Measurements from ENCODE around the gene ELAPOR1. TPM values are rescaled to one million over a fixed set of nuclear protein-coding genes. Genes with fewer than 3 reads are reported as not detected.

ELAPOR1 gene
- total RNA-seq, 2 experiments from 2014 or later, result not detected

- H3K4me2 ChIP-seq (ENCODE audit: low read length), result no peak overlapping the region
- H3K4me1 ChIP-seq (ENCODE audit: insufficient read depth, low read length, poor library complexity, severe bottlenecking), result no peaks in the 10 kb centered on the region
- no peaks in the 10 kb centered on the region for H3K9me3 ChIP-seq (ENCODE audit: low read length)
- BruUV-seq (replicated peaks), result no TSS peak
- H3K4me3 ChIP-seq (ENCODE audit: low read depth, low read length, poor library complexity, severe bottlenecking), result no peak overlapping the region
- H3K79me2 ChIP-seq (ENCODE audit: insufficient read depth, low read depth, low read length), result no peaks in the 10 kb centered on the region
- H2AFZ ChIP-seq (ENCODE audit: low read length), result no peak overlapping the region
- ChIA-PET POLR2A (interaction anchor here (1.3 kb wide), 2 partner anchors 12 to 24 kb away, joined by 3 to 4 read pairs; no protein-coding TSS in a partner anchor), CTCF (ENCODE audit: unreplicated experiment) (no interaction called here)
- no peak for DNase-seq (ENCODE audit: low spot score)
- H3K27ac ChIP-seq (ENCODE audit: low read depth, low read length, poor library complexity, severe bottlenecking), result no peak overlapping the region
- H3K36me3 ChIP-seq (ENCODE audit: insufficient read depth, low read length), result no peaks in the 10 kb centered on the region
- no peaks in the 10 kb centered on the region for H3K9me2 ChIP-seq (ENCODE audit: insufficient read depth, low read length)
- H4K20me1 ChIP-seq (ENCODE audit: insufficient read depth, low read length), result no peaks in the 10 kb centered on the region
- TF ChIP-seq EZH2phosphoT487 (IDR thresholded peaks at IDR 0.05; ENCODE audit: borderline replicate concordance, low read depth, low read length) (no peak), CTCF (conservative IDR thresholded peaks at IDR 0.05; ENCODE audit: low read length) (no peak)
- intact Hi-C loops (cut with micrococcal nuclease; ENCODE audit: unreplicated experiment), result no loop called here
Observed at GRCh38 chr1:109163551-109163950, 49.6 kb downstream of the ELAPOR1 start.

Small RNA genes lying within 50 kb of the gene (small RNA-seq; reads per million reads assigned to genes)
- not detected for gene AL356488.2

Other genes with a start within 250 kb of the ELAPOR1 start
- 41.1 and 42.4 TPM in 2 replicates for gene GPSM2, start 237.1 kb upstream of the ELAPOR1 start, total RNA-seq (2014; rRNA removed; shearing (Covaris generic))
- 37.9 and 42.7 TPM in 2 replicates for gene GPSM2, start 237.1 kb upstream of the ELAPOR1 start, total RNA-seq (2022)
- gene CLCC1, start 150.6 kb upstream of the ELAPOR1 start, total RNA-seq (2014; rRNA removed; shearing (Covaris generic)), result 8.7 and 9.8 TPM in 2 replicates
- 19.6 and 19.9 TPM in 2 replicates for gene CLCC1, start 150.6 kb upstream of the ELAPOR1 start, total RNA-seq (2022)
- 6.6 and 11.0 TPM in 2 replicates for gene WDR47, start 72.0 kb upstream of the ELAPOR1 start, total RNA-seq (2014; rRNA removed; shearing (Covaris generic))
- 9.4 and 12.0 TPM in 2 replicates for gene WDR47, start 72.0 kb upstream of the ELAPOR1 start, total RNA-seq (2022)
- gene TAF13, start 38.1 kb upstream of the ELAPOR1 start, total RNA-seq (2014; rRNA removed; shearing (Covaris generic)), result 7.6 and 8.3 TPM in 2 replicates
- 22.7 and 27.2 TPM in 2 replicates for gene TAF13, start 38.1 kb upstream of the ELAPOR1 start, total RNA-seq (2022)
- 12.3 and 14.9 TPM in 2 replicates for gene TMEM167B, start 23.4 kb upstream of the ELAPOR1 start, total RNA-seq (2014; rRNA removed; shearing (Covaris generic))
- gene TMEM167B, start 23.4 kb upstream of the ELAPOR1 start, total RNA-seq (2022), result 21.0 and 21.2 TPM in 2 replicates
- 277 and 295 TPM in 2 replicates for gene SARS1, start 99.8 kb downstream of the ELAPOR1 start, total RNA-seq (2014; rRNA removed; shearing (Covaris generic))
- 290 and 323 TPM in 2 replicates for gene SARS1, start 99.8 kb downstream of the ELAPOR1 start, total RNA-seq (2022)
- 5.0 and 6.9 TPM in 2 replicates for gene CELSR2, start 135.4 kb downstream of the ELAPOR1 start, total RNA-seq (2014; rRNA removed; shearing (Covaris generic))
- 12.5 and 13.0 TPM in 2 replicates for gene CELSR2, start 135.4 kb downstream of the ELAPOR1 start, total RNA-seq (2022)
- gene PSRC1, start 169.0 kb downstream of the ELAPOR1 start, total RNA-seq (2014; rRNA removed; shearing (Covaris generic)), result 42.7 and 44.5 TPM in 2 replicates
- 40.7 and 43.7 TPM in 2 replicates for gene PSRC1, start 169.0 kb downstream of the ELAPOR1 start, total RNA-seq (2022)
- gene MYBPHL, start 192.9 kb downstream of the ELAPOR1 start, total RNA-seq (2014; rRNA removed; shearing (Covaris generic)), result 0.16 TPM in 1 of 2 replicates, not detected in the other
- gene MYBPHL, start 192.9 kb downstream of the ELAPOR1 start, total RNA-seq (2022), result 0.35 TPM in 1 of 2 replicates, not detected in the other